CD14-positive monocyte (primary cell): ENCODE results near the gene PIP5K1C. TPM values are rescaled to one million over a fixed set of nuclear protein-coding genes. Genes with fewer than 3 reads are reported as not detected.

Experiments
- DNase-seq, 3 donors: peaks; one replicate each; pipeline ENCODE4 v3.0.0-alpha.2; 2011 to 2022
- H2AFZ ChIP-seq: 2 replicates; pipeline ENCODE4 v1.6.0; 2012; ENCODE audit warnings: mild to moderate bottlenecking, low read depth, low read length, inconsistent platforms; ENCODE audit not compliant: insufficient read depth, poor library complexity, severe bottlenecking
- H3K27ac ChIP-seq, 2 donors: 1 replicate in 1 of 2; 2 replicates in 1 of 2; pipeline ENCODE4 v1.5.1; 2012 to 2013; ENCODE audit warnings: low read length in 2 of 2, control low read depth in 1 of 2, inconsistent platforms in 1 of 2, low read depth in 1 of 2, mild to moderate bottlenecking in 1 of 2
- H3K27me3 ChIP-seq, 2 donors: one replicate each; pipeline versions ENCODE4 v1.6.0 to v1.6.1; 2011 to 2013; ENCODE audit warnings: low read length in 2 of 2; ENCODE audit not compliant: control insufficient read depth in 2 of 2, insufficient read depth in 2 of 2
- H3K36me3 ChIP-seq, 2 donors: replicated peaks in 1 of 2; 1 replicate in 1 of 2; 2 replicates in 1 of 2; pipeline versions ENCODE4 v1.5.1 to v1.6.1; 2012 to 2013; ENCODE audit warnings: low read length in 2 of 2, control low read depth in 1 of 2, inconsistent platforms in 1 of 2, mild to moderate bottlenecking in 1 of 2; ENCODE audit not compliant: insufficient read depth in 2 of 2, control insufficient read depth in 1 of 2
- H3K4me1 ChIP-seq, 2 donors: 1 replicate in 1 of 2; 2 replicates in 1 of 2; pipeline versions ENCODE4 v1.5.1 to v1.6.1; 2012 to 2013; ENCODE audit warnings: low read length in 2 of 2, control low read depth in 1 of 2, inconsistent platforms in 1 of 2, mild to moderate bottlenecking in 1 of 2, moderate library complexity in 1 of 2; ENCODE audit not compliant: insufficient read depth in 2 of 2, control insufficient read depth in 1 of 2
- H3K4me2 ChIP-seq: replicated peaks from 2 replicates; pipeline ENCODE3; 2012; ENCODE audit warnings: low read length, moderate library complexity, mild to moderate bottlenecking; ENCODE audit not compliant: poor library complexity, severe bottlenecking; ENCODE audit errors: extremely low read depth
- H3K4me3 ChIP-seq, 3 experiments: fragments of 200-600 bp in 1 of 3; sonication (generic) in 1 of 3; replicated peaks in 1 of 3; 1 replicate in 2 of 3; 2 replicates in 1 of 3; pipeline ENCODE4 v1.5.1; 2011 to 2013; ENCODE audit warnings: low read length in 3 of 3, mild to moderate bottlenecking in 3 of 3, control low read depth in 2 of 3, low read depth in 2 of 3, inconsistent platforms in 1 of 3, moderate library complexity in 1 of 3
- H3K79me2 ChIP-seq: 2 replicates; pipeline ENCODE4 v1.6.0; 2012; ENCODE audit warnings: mild to moderate bottlenecking, control low read depth, inconsistent platforms, low read length, moderate library complexity; ENCODE audit not compliant: insufficient read depth
- H3K9ac ChIP-seq: 2 replicates; pipeline ENCODE4 v1.6.0; 2017; ENCODE audit warnings: low read length, mild to moderate bottlenecking; ENCODE audit not compliant: insufficient read depth, poor library complexity, severe bottlenecking
- H3K9me3 ChIP-seq, 2 donors: replicated peaks in 1 of 2; 1 replicate in 1 of 2; 2 replicates in 1 of 2; pipeline versions ENCODE4 v1.5.1 to v1.6.1; 2012 to 2013; ENCODE audit warnings: low read length in 2 of 2, control low read depth in 1 of 2; ENCODE audit not compliant: control insufficient read depth in 1 of 2, insufficient read depth in 1 of 2
- H4K20me1 ChIP-seq: 2 replicates; pipeline ENCODE4 v1.6.0; 2012; ENCODE audit warnings: mild to moderate bottlenecking, low read length, control low read depth, moderate library complexity; ENCODE audit not compliant: insufficient read depth
- H3K27ac Mint-ChIP-seq, 7 donors: one replicate each; pipeline ENCODE4 v1.8.0; 2020; ENCODE audit warnings: mild to moderate bottlenecking in 7 of 7, mixed read lengths in 7 of 7, moderate library complexity in 6 of 7, inconsistent platforms in 2 of 7
- H3K27me3 Mint-ChIP-seq, 3 donors: one replicate each; pipeline ENCODE4 v1.8.0; 2021 to 2022; ENCODE audit warnings: low read depth in 3 of 3, mild to moderate bottlenecking in 3 of 3, mixed read lengths in 3 of 3, moderate library complexity in 3 of 3, inconsistent platforms in 1 of 3
- H3K36me3 Mint-ChIP-seq, 2 donors: one replicate each; pipeline ENCODE4 v1.8.0; 2020; ENCODE audit warnings: mixed read lengths in 2 of 2, inconsistent platforms in 1 of 2, mild to moderate bottlenecking in 1 of 2
- H3K4me1 Mint-ChIP-seq: one replicate; pipeline ENCODE4 v1.8.0; 2020; ENCODE audit warnings: mild to moderate bottlenecking, mixed read lengths
- H3K4me3 Mint-ChIP-seq, 2 donors: one replicate each; pipeline ENCODE4 v1.8.0; 2020; ENCODE audit warnings: mild to moderate bottlenecking in 2 of 2, mixed read lengths in 2 of 2, moderate library complexity in 1 of 2
- H3K9me3 Mint-ChIP-seq, 7 donors: one replicate each; pipeline ENCODE4 v1.8.0; 2020 to 2022; ENCODE audit warnings: mixed read lengths in 7 of 7, mild to moderate bottlenecking in 6 of 7, moderate library complexity in 6 of 7, inconsistent platforms in 2 of 7
- CTCF ChIP-seq: fragments of 200-600 bp; IDR thresholded peaks from one replicate; pipeline ENCODE4 v1.8.0; 2022; ENCODE audit warnings: antibody characterized with exemption, mild to moderate bottlenecking
- WGBS: methylation state at CpG from one replicate; pipeline ENCODE4 v1.1.5; 2013; ENCODE audit warnings: missing lambda C conversion rate; ENCODE audit not compliant: insufficient coverage; 5-methylcytosine and 5-hydroxymethylcytosine counted together
- intact Hi-C, 2 donors: fragments of 100-400 bp; cut with micrococcal nuclease; formaldehyde crosslinking; loops; one replicate each; pipeline versions ENCODE4 v1.15.0 to v1.15.1; 2023
- polyA plus RNA-seq, 3 donors: library from polyadenylated mRNA; depleted of rRNA in 1 of 3; unstranded in 2 of 3; stranded (reverse) in 1 of 3; fragments of 300-500 nt in 2 of 3; fragments of >200 nt in 1 of 3; fragmentation: Illumina TruSeq in 2 of 3; gene quantifications; 1 replicate in 2 of 3; 2 replicates in 1 of 3; pipeline ENCODE4 v1.2.3, GENCODE V29; 2012 to 2021

Gene PIP5K1C
- polyA plus RNA-seq, 3 donors, result 6.5 to 19.5 (median 10.1) TPM

DNA sequence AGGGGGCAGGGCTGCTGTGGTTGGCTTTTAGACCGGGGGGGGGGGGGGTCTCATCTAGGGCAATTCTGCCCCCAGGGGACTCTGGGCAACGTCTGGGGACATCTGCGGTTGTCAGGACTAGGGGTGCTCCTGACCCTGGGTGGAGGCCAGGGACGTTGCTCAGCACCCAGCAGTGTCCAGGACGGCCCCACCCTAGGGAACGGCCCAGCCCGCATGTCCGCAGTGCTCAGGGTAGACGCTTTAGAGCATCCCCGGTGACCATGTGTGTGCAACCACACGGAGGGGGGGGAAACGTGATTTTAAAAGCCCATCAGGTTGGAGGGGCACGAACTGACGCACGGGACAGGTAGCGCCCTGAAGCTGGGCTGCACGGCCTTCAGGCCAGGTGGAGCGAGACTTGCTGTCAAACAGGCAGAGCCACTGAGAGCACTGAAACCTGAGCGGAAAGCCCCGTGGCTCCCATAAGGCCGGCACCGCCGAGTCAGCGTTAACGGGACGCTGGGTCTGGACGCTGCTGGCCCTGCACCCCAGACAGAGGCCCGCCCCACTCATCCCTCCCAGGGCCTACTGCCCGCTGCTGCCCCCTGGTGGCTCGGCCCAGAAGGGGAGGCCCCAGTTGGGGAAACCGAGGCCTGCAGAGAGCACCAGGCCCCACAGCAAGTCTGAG, 82.0 kb downstream of the PIP5K1C start:
- Histone ChIP-seq H3K4me3 (no peak overlapping the region), H3K79me2 (no peaks in the 10 kb centered on the region), H3K27ac (no peak overlapping the region), H3K4me1 (peaks cover 0 to 5% of the 10 kb centered on the region in 2 donors), H3K9me3 (no peaks in the 10 kb centered on the region), H3K27me3 (no peaks in the 10 kb centered on the region), H2AFZ (no peak overlapping the region), H4K20me1 (peaks cover 7% of the 10 kb centered on the region), H3K4me2 (no peak overlapping the region), H3K9ac (no peak overlapping the region), H3K36me3 (peaks cover 44 to 56% of the 10 kb centered on the region in 2 donors)
- Mint-ChIP-seq H3K4me3 (no peak overlapping the region), H3K27ac (peak overlapping the region in 1 of 7 donors; percentile 60), H3K4me1 (peaks cover 9% of the 10 kb centered on the region), H3K27me3 (no peaks in the 10 kb centered on the region), H3K36me3 (peaks cover 30 to 73% of the 10 kb centered on the region in 2 donors), H3K9me3 (no peaks in the 10 kb centered on the region)
- intact Hi-C loops, result loop anchor here in 1 of 2 donors (5.0 kb wide), 1 partner anchor 71 kb away; no protein-coding TSS in a partner anchor
- peak; percentile 29 to 53 (median 47) for DNase-seq
- peak; percentile 93 for TF ChIP-seq CTCF
- WGBS, result 50% methylated on average over 31 of the region's 31 CpGs

DNA sequence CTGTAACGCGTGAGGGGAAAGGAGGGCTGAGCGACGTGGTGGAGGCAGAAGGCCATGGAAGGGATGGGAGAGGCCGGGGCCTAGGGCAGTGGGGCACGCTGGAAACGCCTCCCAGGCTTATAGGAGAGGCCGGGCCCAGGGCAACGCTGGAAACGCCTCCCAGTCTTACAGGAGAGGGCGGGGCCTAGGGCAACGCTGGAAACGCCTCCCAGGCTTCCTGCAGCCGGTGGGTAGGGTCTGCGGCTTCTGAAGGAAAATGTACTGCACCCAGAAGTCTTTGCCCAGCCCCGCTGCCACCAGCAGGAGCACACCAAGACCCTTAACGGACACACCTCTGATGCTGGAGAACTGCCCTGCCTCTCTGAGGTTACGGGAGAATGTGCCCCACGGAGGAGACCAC, 82.8 kb downstream of the PIP5K1C start:
- Histone ChIP-seq H3K4me2 (no peak overlapping the region), H3K4me3 (no peak overlapping the region), H3K27ac (no peak overlapping the region), H3K36me3 (peaks cover 43 to 56% of the 10 kb centered on the region in 2 donors), H3K79me2 (no peaks in the 10 kb centered on the region), H3K4me1 (peaks cover 0 to 5% of the 10 kb centered on the region in 2 donors), H3K27me3 (no peaks in the 10 kb centered on the region), H2AFZ (no peak overlapping the region), H4K20me1 (peaks cover 7% of the 10 kb centered on the region), H3K9ac (no peak overlapping the region), H3K9me3 (no peaks in the 10 kb centered on the region)
- 8% methylated on average over 19 of the region's 19 CpGs for WGBS
- intact Hi-C loops, result loop anchor here in 1 of 2 donors (5.0 kb wide), 1 partner anchor 70 kb away; no protein-coding TSS in a partner anchor
- H3K36me3 Mint-ChIP-seq, result peaks cover 27 to 71% of the 10 kb centered on the region in 2 donors
- no peak for TF ChIP-seq CTCF
- H3K27ac Mint-ChIP-seq, result no peak overlapping the region
- H3K4me1 Mint-ChIP-seq, result peaks cover 9% of the 10 kb centered on the region
- DNase-seq, result no peak
- H3K27me3 Mint-ChIP-seq, result no peaks in the 10 kb centered on the region
- peaks cover 0 to 2% (median 0%) of the 10 kb centered on the region in 7 donors for H3K9me3 Mint-ChIP-seq
- no peak overlapping the region for H3K4me3 Mint-ChIP-seq
